Smooth muscle cell of the umbilical artery (primary cell): ENCODE data around the gene OR1Q1. TPM values are rescaled to one million over a fixed set of nuclear protein-coding genes. Genes with fewer than 3 reads are reported as not detected.

Experiments used
- total RNA-seq: library from RNA; depleted of rRNA; stranded (reverse); fragments of >200 nt; gene quantifications from 2 replicates; pipeline ENCODE4 v1.2.3, GENCODE V29; 2014

The OR1Q1 gene
- not detected in 2 replicates for total RNA-seq

GRCh38 chr9:122614362-122614761 is at the start of gene OR1Q1:
Gene OR1Q1, plus strand, starts transcription at chr9:122614738. Its CDS starts 0 bp downstream, at chr9:122614738.

DNA sequence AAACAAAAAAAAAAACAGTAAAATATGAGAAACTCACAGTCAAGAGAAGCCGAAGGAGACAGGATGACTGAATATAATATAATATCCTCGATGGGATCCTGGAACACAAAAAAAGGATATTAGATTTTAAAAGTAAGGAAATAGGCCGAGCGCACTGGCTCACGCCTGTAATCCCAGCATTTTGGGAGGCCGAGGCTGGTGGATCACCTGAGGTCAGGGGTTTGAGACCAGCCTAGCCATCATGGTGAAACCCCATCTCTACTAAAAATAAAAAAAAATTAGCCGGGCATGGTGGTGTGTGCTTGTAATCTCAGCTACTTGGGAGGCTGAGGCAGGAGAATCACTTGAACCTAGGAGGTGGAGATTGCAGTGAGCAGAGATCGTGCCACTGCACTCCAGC is 31.3 kb upstream of the OR1Q1 start, which contains the start of gene OR1L8:
OR1L8 (minus strand) TSS at position 101 of the 400 bp plus-strand sequence. CDS start 14,907 bp downstream, outside the sequence.

GRCh38 chr9:122657527-122657926 is 43.0 kb downstream of the OR1Q1 start, which contains the start of gene OR1B1:
Gene OR1B1, minus strand, starts transcription at chr9:122657627.

GRCh38 chr9:122661416-122661815 is 46.9 kb downstream of the OR1Q1 start, which contains the start of gene OR1L1:
Gene OR1L1, plus strand, starts transcription at chr9:122661716. Its CDS starts 0 bp downstream, at chr9:122661716.

Other genes starting within 250 kb of the OR1Q1 start
- gene PTGS1, start 243.7 kb upstream of the OR1Q1 start, total RNA-seq = 2.6 and 4.5 TPM in 2 replicates
- not detected in 2 replicates for gene OR1J1, start 136.8 kb upstream of the OR1Q1 start, total RNA-seq
- not detected in 2 replicates for gene OR1J2, start 103.9 kb upstream of the OR1Q1 start, total RNA-seq
- gene OR1J4, start 95.6 kb upstream of the OR1Q1 start, total RNA-seq = not detected in 2 replicates
- gene OR1N1, start 87.4 kb upstream of the OR1Q1 start, total RNA-seq = not detected in 2 replicates
- not detected in 2 replicates for gene OR1N2, start 61.6 kb upstream of the OR1Q1 start, total RNA-seq
- gene OR1L8, start 31.4 kb upstream of the OR1Q1 start, total RNA-seq = not detected in 2 replicates
- 0.23 TPM in 1 of 2 replicates, not detected in the other for gene OR1B1, start 42.9 kb downstream of the OR1Q1 start, total RNA-seq
- not detected in 2 replicates for gene OR1L1, start 47.0 kb downstream of the OR1Q1 start, total RNA-seq
- gene OR1L3, start 60.4 kb downstream of the OR1Q1 start, total RNA-seq = not detected in 2 replicates
- not detected in 2 replicates for gene OR1L4, start 109.3 kb downstream of the OR1Q1 start, total RNA-seq
- gene OR1L6, start 127.6 kb downstream of the OR1Q1 start, total RNA-seq = not detected in 2 replicates
- not detected in 2 replicates for gene OR5C1, start 174.2 kb downstream of the OR1Q1 start, total RNA-seq
- not detected in 2 replicates for gene OR1K1, start 185.4 kb downstream of the OR1Q1 start, total RNA-seq
- gene PDCL, start 213.8 kb downstream of the OR1Q1 start, total RNA-seq = 34.7 and 41.0 TPM in 2 replicates